ENCODE data around the gene PARVG. TPM values are rescaled to one million over a fixed set of nuclear protein-coding genes. Genes with fewer than 3 reads are reported as not detected.

Gene PARVG
- total and polyA plus RNA-seq, 2 donors (not counting 3 experiments of a cell fraction or from before 2014, with no cell fraction given), result 0.82 TPM; not detected in 1

DNA sequence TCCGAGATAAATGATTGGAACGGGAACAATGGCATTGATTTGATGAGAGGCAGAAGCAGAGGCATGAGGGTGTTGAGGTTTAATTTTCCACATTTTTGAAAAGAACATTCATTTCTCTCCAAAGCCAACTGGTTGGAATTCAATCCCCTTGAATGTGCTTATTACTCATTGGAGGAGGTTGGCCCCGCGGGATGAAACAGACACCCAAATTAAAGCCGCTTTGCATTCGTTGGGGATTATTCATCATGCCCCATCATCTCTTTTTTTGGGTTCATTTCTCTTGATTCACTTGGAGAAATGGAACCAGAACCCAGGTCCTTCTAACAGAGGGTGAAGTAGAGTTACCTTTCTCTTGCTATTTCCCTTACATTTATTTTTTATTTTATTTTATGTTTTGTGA, 47.6 kb upstream of the PARVG start:
- Histone ChIP-seq H3K4me1 (ENCODE audit: control insufficient read depth, extremely low read depth, insufficient read depth, low read length) (peaks cover 36% of the 10 kb centered on the region), H3K4me2 (ENCODE audit: insufficient read depth, low read length) (no peak overlapping the region), H3K9me3 (replicated peaks; ENCODE audit: control insufficient read depth, insufficient read depth, low read length) (peaks cover 3% of the 10 kb centered on the region), H3K9ac (replicated peaks; ENCODE audit: extremely low read depth, insufficient read depth, low read length) (no peak overlapping the region), H3K27ac (ENCODE audit: insufficient read depth, low read depth, low read length) (no peak overlapping the region), H3K4me3 (replicated peaks in 1 of 3; ENCODE audit: insufficient read depth in 1 of 3, low read depth in 1 of 3, low read length in 3 of 3) (no peak overlapping the region), H2AFZ (ENCODE audit: low read depth, low read length) (no peak overlapping the region), H3K9me1 (replicated peaks; ENCODE audit: control insufficient read depth, extremely low read depth, insufficient read depth, low read length) (no peaks in the 10 kb centered on the region), H3K36me3 (ENCODE audit: control insufficient read depth in 2 of 2, extremely low read depth in 1 of 2, insufficient read depth in 2 of 2, low read length in 2 of 2) (peaks cover 12 to 33% of the 10 kb centered on the region in 2 experiments), H3K79me2 (ENCODE audit: control insufficient read depth, insufficient read depth, low read length) (peaks cover 8% of the 10 kb centered on the region), H3K27me3 (ENCODE audit: control insufficient read depth in 2 of 2, insufficient read depth in 2 of 2, low read length in 2 of 2) (no peaks in the 10 kb centered on the region), H4K20me1 (replicated peaks; ENCODE audit: control insufficient read depth, extremely low read depth, insufficient read depth, low read length) (no peaks in the 10 kb centered on the region)
- ChIA-PET CTCF (interaction anchor here (1.0 to 1.4 kb wide), 2 partner anchors 52 to 140 kb away, joined by 4 to 5 read pairs; no protein-coding TSS in a partner anchor), POLR2A (no interaction called here)
- DNase-seq (ENCODE audit: low read depth, low spot score) (no peak), FAIRE-seq (no peak)
- dilution Hi-C loops (cut with MboI; ENCODE audit: extremely low pct_ligation_motif_present, low sequenced_read_pairs) (no loop called here), intact Hi-C loops (cut with micrococcal nuclease) (no loop called here)
- no TSS peak for BruUV-seq (replicated peaks)
- TF ChIP-seq JUN (IDR thresholded peaks at IDR 0.05; ENCODE audit: borderline replicate concordance, insufficient read depth, insufficient read length, low read depth) (no peak), FOS (IDR thresholded peaks at IDR 0.05; ENCODE audit: borderline replicate concordance, insufficient read depth, low read length) (no peak), GATA2 (IDR thresholded peaks at IDR 0.05; ENCODE audit: insufficient read depth, insufficient read length, low read depth, low read length) (no peak), MYC (IDR thresholded peaks at IDR 0.05; ENCODE audit: low read depth, low read length) (no peak), EZH2 (IDR thresholded peaks at IDR 0.05; ENCODE audit: borderline replicate concordance, low read depth, low read length, severe bottlenecking) (no peak), POLR2A (IDR thresholded peaks at IDR 0.05; ENCODE audit: low read depth, low read length) (no peak), POLR2AphosphoS5 (IDR thresholded peaks at IDR 0.05; ENCODE audit: insufficient read depth, low read depth, low read length) (no peak)
- TF ChIP-seq, protein P1, sequence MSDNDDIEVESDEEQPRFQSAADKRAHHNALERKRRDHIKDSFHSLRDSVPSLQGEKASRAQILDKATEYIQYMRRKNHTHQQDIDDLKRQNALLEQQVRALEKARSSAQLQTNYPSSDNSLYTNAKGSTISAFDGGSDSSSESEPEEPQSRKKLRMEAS (IDR thresholded peaks at IDR 0.05; ENCODE audit: insufficient read depth, insufficient read length), result no peak
- TF ChIP-seq, protein P2, sequence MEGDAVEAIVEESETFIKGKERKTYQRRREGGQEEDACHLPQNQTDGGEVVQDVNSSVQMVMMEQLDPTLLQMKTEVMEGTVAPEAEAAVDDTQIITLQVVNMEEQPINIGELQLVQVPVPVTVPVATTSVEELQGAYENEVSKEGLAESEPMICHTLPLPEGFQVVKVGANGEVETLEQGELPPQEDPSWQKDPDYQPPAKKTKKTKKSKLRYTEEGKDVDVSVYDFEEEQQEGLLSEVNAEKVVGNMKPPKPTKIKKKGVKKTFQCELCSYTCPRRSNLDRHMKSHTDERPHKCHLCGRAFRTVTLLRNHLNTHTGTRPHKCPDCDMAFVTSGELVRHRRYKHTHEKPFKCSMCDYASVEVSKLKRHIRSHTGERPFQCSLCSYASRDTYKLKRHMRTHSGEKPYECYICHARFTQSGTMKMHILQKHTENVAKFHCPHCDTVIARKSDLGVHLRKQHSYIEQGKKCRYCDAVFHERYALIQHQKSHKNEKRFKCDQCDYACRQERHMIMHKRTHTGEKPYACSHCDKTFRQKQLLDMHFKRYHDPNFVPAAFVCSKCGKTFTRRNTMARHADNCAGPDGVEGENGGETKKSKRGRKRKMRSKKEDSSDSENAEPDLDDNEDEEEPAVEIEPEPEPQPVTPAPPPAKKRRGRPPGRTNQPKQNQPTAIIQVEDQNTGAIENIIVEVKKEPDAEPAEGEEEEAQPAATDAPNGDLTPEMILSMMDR (IDR thresholded peaks at IDR 0.05; ENCODE audit: extremely low read depth in 1 of 2, insufficient read depth in 1 of 2, low read depth in 1 of 2, low read length in 2 of 2), result no peak

All from endothelial cell of umbilical vein (primary cell).